ENCODE results near the gene BIRC2. TPM values are rescaled to one million over a fixed set of nuclear protein-coding genes. Genes with fewer than 3 reads are reported as not detected.
A peak's percentile ranks its signal among the peaks of the same experiment; 100 is the strongest.

Gene BIRC2
- total and polyA plus RNA-seq, 9 of the 15 experiments (the other 6 are each of a cell fraction or from before 2014, with no cell fraction given) = 14.3 to 45.9 (median 20.7) TPM

DNA sequence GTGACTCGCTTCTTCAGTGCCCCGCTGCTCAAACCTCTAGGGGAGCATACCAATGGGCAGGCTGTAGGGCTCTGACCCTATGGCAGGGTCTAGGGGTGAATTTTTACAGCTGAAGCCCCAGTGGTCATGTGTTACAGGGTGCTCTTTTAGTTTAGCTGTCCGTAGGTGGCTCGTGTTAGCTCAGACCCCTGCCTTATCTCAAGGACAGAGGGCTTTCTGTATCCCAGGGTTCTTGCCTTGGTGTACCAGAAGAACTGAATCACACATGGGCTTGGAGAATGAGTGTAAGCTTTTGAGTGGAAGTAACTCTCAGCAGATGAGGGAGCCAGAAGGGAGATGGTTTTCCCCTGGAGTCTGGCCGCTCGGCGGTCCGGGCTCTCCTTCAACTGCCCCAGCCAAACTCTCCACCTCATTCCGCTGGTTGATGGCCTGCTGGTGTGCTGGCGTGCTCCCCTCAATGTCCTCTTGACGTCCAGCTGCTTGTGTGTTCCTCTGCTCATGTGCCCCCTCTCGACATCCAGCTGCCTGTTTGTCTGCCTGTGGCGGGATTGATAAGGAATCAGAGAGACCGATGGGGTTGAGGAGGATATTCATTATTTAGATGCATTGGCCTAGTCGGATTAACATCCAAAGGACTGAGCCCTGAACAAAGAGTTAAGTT is 37.5 kb downstream of the BIRC2 start (continued):
- TF ChIP-seq, protein P1, sequence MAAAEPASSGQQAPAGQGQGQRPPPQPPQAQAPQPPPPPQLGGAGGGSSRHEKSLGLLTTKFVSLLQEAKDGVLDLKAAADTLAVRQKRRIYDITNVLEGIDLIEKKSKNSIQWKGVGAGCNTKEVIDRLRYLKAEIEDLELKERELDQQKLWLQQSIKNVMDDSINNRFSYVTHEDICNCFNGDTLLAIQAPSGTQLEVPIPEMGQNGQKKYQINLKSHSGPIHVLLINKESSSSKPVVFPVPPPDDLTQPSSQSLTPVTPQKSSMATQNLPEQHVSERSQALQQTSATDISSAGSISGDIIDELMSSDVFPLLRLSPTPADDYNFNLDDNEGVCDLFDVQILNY (CRISPR knock-in tag; IDR thresholded peaks at IDR 0.05) = no peak
- TF ChIP-seq L3MBTL2 (IDR thresholded peaks at IDR 0.05) = peak; percentile 73
- no peak for TF ChIP-seq SMAD2 (IDR thresholded peaks at IDR 0.05; ENCODE audit: low read depth, low read length)
- TF ChIP-seq MTA1 (IDR thresholded peaks at IDR 0.05; ENCODE audit: borderline replicate concordance) = no peak
- TF ChIP-seq HDAC1 (IDR thresholded peaks at IDR 0.05) = no peak
- no peak for TF ChIP-seq ADNP (tag; IDR thresholded peaks at IDR 0.05)
- TF ChIP-seq, protein P2, sequence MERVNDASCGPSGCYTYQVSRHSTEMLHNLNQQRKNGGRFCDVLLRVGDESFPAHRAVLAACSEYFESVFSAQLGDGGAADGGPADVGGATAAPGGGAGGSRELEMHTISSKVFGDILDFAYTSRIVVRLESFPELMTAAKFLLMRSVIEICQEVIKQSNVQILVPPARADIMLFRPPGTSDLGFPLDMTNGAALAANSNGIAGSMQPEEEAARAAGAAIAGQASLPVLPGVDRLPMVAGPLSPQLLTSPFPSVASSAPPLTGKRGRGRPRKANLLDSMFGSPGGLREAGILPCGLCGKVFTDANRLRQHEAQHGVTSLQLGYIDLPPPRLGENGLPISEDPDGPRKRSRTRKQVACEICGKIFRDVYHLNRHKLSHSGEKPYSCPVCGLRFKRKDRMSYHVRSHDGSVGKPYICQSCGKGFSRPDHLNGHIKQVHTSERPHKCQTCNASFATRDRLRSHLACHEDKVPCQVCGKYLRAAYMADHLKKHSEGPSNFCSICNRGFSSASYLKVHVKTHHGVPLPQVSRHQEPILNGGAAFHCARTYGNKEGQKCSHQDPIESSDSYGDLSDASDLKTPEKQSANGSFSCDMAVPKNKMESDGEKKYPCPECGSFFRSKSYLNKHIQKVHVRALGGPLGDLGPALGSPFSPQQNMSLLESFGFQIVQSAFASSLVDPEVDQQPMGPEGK (CRISPR knock-in tag; IDR thresholded peaks at IDR 0.05; ENCODE audit: borderline replicate concordance) = no peak
- TF ChIP-seq RCOR1 (IDR thresholded peaks at IDR 0.05; ENCODE audit: borderline replicate concordance in 1 of 2, low read depth in 2 of 2, low read length in 2 of 2) = no peak
- no peak for TF ChIP-seq ZNF224 (CRISPR knock-in tag; IDR thresholded peaks at IDR 0.05)
- TF ChIP-seq ZC3H11A (IDR thresholded peaks at IDR 0.05; ENCODE audit: low read depth, low read length) = no peak
- 0 out of 2 replicates have a peak, but pooled peaks have one; percentile 29 for TF ChIP-seq POLR2G (IDR thresholded peaks at IDR 0.05; ENCODE audit: low read depth, low read length)
- TF ChIP-seq ZNF174 (CRISPR knock-in tag; IDR thresholded peaks at IDR 0.05) = no peak
- TF ChIP-seq ETV5 (CRISPR knock-in tag; IDR thresholded peaks at IDR 0.05; ENCODE audit: low read depth) = 0 out of 2 replicates have a peak, but pooled peaks have one; percentile 33
- TF ChIP-seq, protein P3, sequence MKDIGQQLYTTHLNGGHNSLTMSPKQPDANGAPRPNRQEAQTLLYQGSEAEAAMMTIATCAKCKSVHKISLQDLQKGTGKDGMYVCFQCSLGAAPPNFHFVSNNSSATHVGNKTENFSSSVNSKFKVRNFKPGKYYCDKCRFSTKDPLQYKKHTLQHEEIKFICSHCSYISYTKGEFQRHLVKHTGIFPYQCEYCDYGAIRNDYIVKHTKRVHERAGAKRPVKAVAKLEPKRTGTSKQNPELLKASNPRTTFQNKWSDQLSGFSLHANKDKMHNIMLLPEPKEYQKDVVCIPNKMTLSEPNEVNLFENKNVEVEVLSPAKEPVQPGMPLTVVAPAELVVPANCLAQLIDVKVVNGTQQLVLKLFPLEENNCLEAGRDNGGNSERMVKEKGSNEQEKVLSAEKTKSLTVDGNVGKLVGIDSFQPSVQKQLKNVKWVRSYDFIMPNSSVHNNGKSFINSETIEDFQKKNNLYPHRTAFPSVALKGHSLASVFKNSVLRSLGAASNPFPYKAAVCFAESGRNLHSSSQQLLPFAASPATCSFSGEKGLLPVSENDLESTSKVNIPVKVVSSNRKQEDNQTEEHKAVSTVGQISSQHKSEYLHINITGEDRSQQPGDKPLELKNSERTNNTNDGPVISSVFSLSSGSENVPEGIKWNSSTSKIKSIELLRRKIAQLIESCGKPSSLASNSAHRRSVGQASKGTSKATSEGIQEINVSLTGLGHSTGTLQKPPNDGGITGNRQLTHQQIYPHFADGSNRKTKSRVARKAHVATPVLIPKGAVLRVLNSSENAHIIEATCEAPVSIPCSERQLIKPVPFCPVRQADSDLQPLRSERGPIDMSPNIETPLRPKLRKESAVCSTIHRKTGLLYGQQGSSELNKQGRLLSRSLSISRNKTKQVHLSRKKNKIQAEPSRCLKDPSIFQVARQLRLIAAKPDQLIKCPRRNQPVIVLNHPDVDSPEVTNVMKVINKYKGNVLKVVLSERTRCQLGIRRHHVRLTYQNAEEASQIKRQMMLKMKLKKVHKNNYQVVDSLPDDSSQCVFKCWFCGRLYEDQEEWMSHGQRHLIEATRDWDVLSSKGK (CRISPR knock-in tag; IDR thresholded peaks at IDR 0.05) = no peak
- 0 out of 2 replicates have a peak, but pooled peaks have one; percentile 25 for TF ChIP-seq BHLHE40 (IDR thresholded peaks at IDR 0.05; ENCODE audit: low read length)
- TF ChIP-seq IRF2 (CRISPR knock-in tag; IDR thresholded peaks at IDR 0.05) = no peak
- no peak for TF ChIP-seq RBM22 (IDR thresholded peaks at IDR 0.05; ENCODE audit: low read depth, low read length, poor library complexity, severe bottlenecking)
- peak; percentile 29; the same call in 1 of the 2 replicates for TF ChIP-seq POLR2AphosphoS5 (IDR thresholded peaks at IDR 0.05; ENCODE audit: control insufficient read depth, insufficient read depth, low read depth, low read length)
- TF ChIP-seq CBFA2T2 (conservative IDR thresholded peaks at IDR 0.05) = peak; percentile 80
- TF ChIP-seq, protein P4, sequence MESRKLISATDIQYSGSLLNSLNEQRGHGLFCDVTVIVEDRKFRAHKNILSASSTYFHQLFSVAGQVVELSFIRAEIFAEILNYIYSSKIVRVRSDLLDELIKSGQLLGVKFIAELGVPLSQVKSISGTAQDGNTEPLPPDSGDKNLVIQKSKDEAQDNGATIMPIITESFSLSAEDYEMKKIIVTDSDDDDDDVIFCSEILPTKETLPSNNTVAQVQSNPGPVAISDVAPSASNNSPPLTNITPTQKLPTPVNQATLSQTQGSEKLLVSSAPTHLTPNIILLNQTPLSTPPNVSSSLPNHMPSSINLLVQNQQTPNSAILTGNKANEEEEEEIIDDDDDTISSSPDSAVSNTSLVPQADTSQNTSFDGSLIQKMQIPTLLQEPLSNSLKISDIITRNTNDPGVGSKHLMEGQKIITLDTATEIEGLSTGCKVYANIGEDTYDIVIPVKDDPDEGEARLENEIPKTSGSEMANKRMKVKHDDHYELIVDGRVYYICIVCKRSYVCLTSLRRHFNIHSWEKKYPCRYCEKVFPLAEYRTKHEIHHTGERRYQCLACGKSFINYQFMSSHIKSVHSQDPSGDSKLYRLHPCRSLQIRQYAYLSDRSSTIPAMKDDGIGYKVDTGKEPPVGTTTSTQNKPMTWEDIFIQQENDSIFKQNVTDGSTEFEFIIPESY (CRISPR knock-in tag; IDR thresholded peaks at IDR 0.05) = no peak
- no peak for TF ChIP-seq CHD2 (IDR thresholded peaks at IDR 0.05; ENCODE audit: low read depth, low read length)

Measured in K562 (cell line).